Esophagus muscularis mucosa (tissue), 4 donors: ENCODE data around the gene MISP. TPM values are rescaled to one million over a fixed set of nuclear protein-coding genes. Genes with fewer than 3 reads are reported as not detected.

Experiments
- DNase-seq: peaks from one replicate; pipeline ENCODE4 v3.0.0-alpha.2; 2017; ENCODE audit errors: extremely low spot score
- H3K27ac ChIP-seq, 4 donors: fragments of 200-600 bp; sonication (generic); replicated peaks in 1 of 4; 1 replicate in 3 of 4; 2 replicates in 1 of 4; pipeline ENCODE4 v1.5.1; 2016 to 2019; ENCODE audit warnings: mild to moderate bottlenecking in 1 of 4
- H3K27me3 ChIP-seq, 4 donors: fragments of 200-600 bp; sonication (generic); one replicate each; pipeline versions ENCODE4 v1.5.1 to v1.6.0; 2016 to 2019
- H3K36me3 ChIP-seq, 4 donors: fragments of 200-600 bp; sonication (generic); one replicate each; pipeline ENCODE4 v1.5.1; 2016 to 2019
- H3K4me1 ChIP-seq, 4 donors: fragments of 200-600 bp; sonication (generic); one replicate each; pipeline ENCODE4 v1.5.1; 2016 to 2019
- H3K4me3 ChIP-seq, 4 donors: fragments of 200-600 bp; sonication (generic); 1 replicate in 2 of 4; 2 replicates in 2 of 4; pipeline ENCODE4 v1.5.1; 2016 to 2019; ENCODE audit warnings: mild to moderate bottlenecking in 4 of 4, moderate library complexity in 1 of 4
- H3K9me3 ChIP-seq, 4 donors: fragments of 200-600 bp; sonication (generic); 1 replicate in 3 of 4; 2 replicates in 1 of 4; pipeline ENCODE4 v1.5.1; 2016 to 2019
- CTCF ChIP-seq, 3 experiments: fragments of 200-600 bp in 2 of 3; fragments of 450-650 bp in 1 of 3; sonication (generic) in 2 of 3; IDR thresholded peaks; one replicate each; pipeline ENCODE4 v1.5.1; 2017 to 2019; ENCODE audit warnings: antibody characterized with exemption in 3 of 3, mild to moderate bottlenecking in 2 of 3, moderate library complexity in 1 of 3
- EP300 ChIP-seq: sonication (generic); formaldehyde crosslinking; IDR thresholded peaks from one replicate; pipeline ENCODE4 v1.6.1; 2017; ENCODE audit warnings: antibody characterized with exemption
- POLR2A ChIP-seq: fragments of 450-650 bp; IDR thresholded peaks from one replicate; pipeline ENCODE4 v1.6.1; 2017; ENCODE audit warnings: antibody characterized with exemption, moderate library complexity, mild to moderate bottlenecking, low read depth
- POLR2AphosphoS5 ChIP-seq, 2 donors: sonication (generic); formaldehyde crosslinking; IDR thresholded peaks; one replicate each; pipeline ENCODE4 v1.6.1; 2017; ENCODE audit warnings: antibody characterized with exemption in 2 of 2
- WGBS: methylation state at CpG from one replicate; pipeline ENCODE4 v1.1.5; 2018; 5-methylcytosine and 5-hydroxymethylcytosine counted together
- intact Hi-C: fragments of 100-400 bp; cut with DNase I; formaldehyde crosslinking; loops from one replicate; pipeline ENCODE4 v1.15.1; 2023
- total RNA-seq, 4 donors: library from RNA; depleted of rRNA; stranded (reverse); fragments of >200 nt; gene quantifications; one replicate each; pipeline versions ENCODE4 v1.1.0 to v1.2.1, GENCODE V29; 2016

The MISP gene
- total RNA-seq, 4 donors from 2014 or later = 2.0 TPM; not detected in 3

DNA sequence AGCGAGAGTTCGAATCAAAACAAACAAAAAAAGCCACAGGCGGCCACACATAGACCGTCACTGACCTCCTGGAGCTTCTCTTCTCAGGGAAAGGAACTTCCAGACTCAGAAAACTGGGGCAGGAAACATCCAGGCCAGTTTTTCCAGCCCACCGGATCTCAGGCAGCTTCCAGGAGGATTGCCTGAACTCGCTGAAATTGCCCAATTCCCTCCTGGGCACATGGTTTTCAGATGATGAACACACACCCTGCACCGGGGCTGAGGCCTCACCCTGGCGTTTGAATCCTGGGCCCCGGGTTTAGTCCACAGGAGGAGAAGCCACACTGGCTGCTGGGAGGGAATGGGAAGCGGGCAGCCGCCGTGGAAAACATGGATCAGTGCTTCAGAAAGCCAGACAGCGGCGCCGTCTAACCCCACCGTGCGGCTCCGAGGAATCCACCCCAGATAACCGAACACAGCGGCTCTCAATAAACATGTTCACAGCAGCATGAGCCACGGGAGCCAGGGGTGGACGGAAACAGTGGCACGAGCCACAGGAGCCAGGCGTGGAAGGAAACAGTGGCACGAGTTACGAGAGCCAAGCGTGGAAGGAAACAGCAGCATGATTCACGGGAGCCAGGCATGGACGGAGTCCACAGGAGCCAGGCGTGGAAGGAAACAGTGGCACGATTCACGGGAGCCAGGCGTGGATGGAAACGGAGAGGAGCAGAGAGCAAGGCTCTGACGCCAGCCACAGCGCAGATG, 28.2 kb downstream of the MISP start:
- Histone ChIP-seq H3K36me3 (no peaks in the 10 kb centered on the region), H3K9me3 (no peaks in the 10 kb centered on the region), H3K4me3 (peak overlapping the region in 1 of 4 donors; percentile 3), H3K27me3 (peaks cover 0 to 31% (median 0%) of the 10 kb centered on the region in 4 donors), H3K27ac (peak overlapping the region in 3 of 4 donors; percentile 34 to 58 (median 43)), H3K4me1 (peaks cover 7 to 27% (median 13%) of the 10 kb centered on the region in 4 donors)
- WGBS = 71% methylated on average over 35 of the region's 36 CpGs
- no peak for DNase-seq
- intact Hi-C loops = no loop called here
- TF ChIP-seq POLR2A = no peak
- no peak for TF ChIP-seq EP300
- TF ChIP-seq CTCF (IDR thresholded peaks at IDR 0.05) = no peak
- peak; percentile 7 to 19 for TF ChIP-seq POLR2AphosphoS5 (IDR thresholded peaks at IDR 0.05)

DNA sequence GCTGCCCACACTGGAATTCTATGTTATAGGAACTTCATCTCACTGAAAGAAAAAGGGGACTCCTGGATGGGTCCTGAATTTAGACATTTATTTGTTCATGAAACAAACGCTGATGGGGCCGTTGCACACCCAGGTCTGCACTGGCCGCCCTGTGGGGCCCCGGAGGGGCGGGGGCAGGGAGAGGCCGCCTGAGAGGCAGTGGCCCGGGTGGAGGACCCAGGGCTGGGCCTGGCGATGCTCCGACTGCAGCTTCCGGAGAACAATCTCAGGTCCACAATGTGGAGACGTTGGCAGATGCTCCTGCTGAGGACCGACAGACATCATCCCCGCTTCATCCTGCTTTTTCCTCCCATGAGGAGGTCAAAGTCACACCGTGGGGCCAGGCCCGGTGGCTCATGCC, 30.0 kb downstream of the MISP start:
- intact Hi-C loops = no loop called here
- WGBS = 92% methylated on average over 8 of the region's 15 CpGs
- Histone ChIP-seq H3K27ac (no peak overlapping the region), H3K9me3 (no peaks in the 10 kb centered on the region), H3K27me3 (peaks cover 0 to 24% (median 0%) of the 10 kb centered on the region in 4 donors), H3K36me3 (no peaks in the 10 kb centered on the region), H3K4me1 (peaks cover 7 to 34% (median 13%) of the 10 kb centered on the region in 4 donors), H3K4me3 (no peak overlapping the region)
- no peak for TF ChIP-seq POLR2AphosphoS5 (IDR thresholded peaks at IDR 0.05)
- TF ChIP-seq EP300 = no peak
- TF ChIP-seq CTCF (IDR thresholded peaks at IDR 0.05) = no peak
- TF ChIP-seq POLR2A = no peak
- DNase-seq = no peak

GRCh38 chr19:781800-782184, 30.9 kb downstream of the MISP start:
- intact Hi-C loops = no loop called here
- no peak for DNase-seq

DNA sequence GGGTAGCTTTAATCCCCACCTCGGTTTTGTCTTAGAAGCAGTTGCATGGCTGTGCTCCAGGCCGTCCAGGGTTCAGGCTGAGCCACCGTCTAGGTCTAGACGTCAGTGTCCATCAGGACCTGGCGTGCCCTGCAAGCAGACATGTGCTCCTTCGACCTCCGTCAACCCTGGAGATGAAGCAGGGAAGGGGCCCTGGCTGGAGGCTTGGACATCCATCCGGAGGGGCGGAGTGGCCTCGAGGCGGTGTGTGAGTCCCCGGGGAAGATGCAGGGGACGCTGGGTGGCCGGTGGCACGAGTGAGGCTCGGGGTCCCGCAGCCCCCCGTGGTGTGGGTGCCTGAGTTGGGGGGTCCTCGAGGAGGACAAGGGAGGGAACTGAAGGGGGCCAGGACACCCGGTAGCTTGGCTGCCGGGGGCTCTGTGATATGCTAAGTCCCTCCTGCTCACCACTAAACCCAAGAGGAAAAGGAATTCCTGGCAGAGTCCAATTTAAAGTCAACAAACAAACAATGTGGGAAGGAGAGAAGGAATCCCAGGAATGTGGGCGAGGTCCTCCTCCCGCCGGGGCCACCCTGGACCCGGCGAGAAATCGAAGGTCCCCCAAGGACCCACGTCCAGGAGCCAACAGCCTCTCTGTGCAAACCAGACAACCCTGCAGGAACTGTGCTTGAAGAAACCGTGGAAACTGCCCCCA, 31.4 kb downstream of the MISP start:
- 48% methylated on average over 14 of the region's 29 CpGs for WGBS
- intact Hi-C loops = no loop called here

More at GRCh38 chr19:781800-782184, 30.9 kb downstream of the MISP start:
- WGBS = 90% methylated on average over 16 of the region's 19 CpGs
- no peaks in the 10 kb centered on the region for H3K36me3 ChIP-seq
- H3K4me3 ChIP-seq = peak overlapping the region in 3 of 4 donors; percentile 12 to 34 (median 18)
- H3K4me1 ChIP-seq = peaks cover 7 to 34% (median 13%) of the 10 kb centered on the region in 4 donors
- TF ChIP-seq CTCF (IDR thresholded peaks at IDR 0.05) = no peak
- TF ChIP-seq EP300 = no peak
- TF ChIP-seq POLR2A = no peak
- no peak for TF ChIP-seq POLR2AphosphoS5 (IDR thresholded peaks at IDR 0.05)
- peak overlapping the region in 3 of 4 donors; percentile 37 to 61 (median 60) for H3K27ac ChIP-seq
- no peaks in the 10 kb centered on the region for H3K9me3 ChIP-seq
- H3K27me3 ChIP-seq = peaks cover 0 to 22% (median 0%) of the 10 kb centered on the region in 4 donors

More for the DNA sequence above, 31.4 kb downstream of the MISP start:
- Histone ChIP-seq H3K9me3 (no peaks in the 10 kb centered on the region), H3K4me3 (peak overlapping the region; percentile 12 to 34 (median 18)), H3K4me1 (peaks cover 7 to 34% (median 13%) of the 10 kb centered on the region in 4 donors), H3K27me3 (peaks cover 0 to 21% (median 0%) of the 10 kb centered on the region in 4 donors), H3K36me3 (no peaks in the 10 kb centered on the region), H3K27ac (peak overlapping the region in 3 of 4 donors; percentile 37 to 61 (median 60))
- TF ChIP-seq POLR2A = no peak
- DNase-seq = no peak
